Transverse colon (tissue), 4 donors: ENCODE results near the gene MAPKAP1. TPM values are rescaled to one million over a fixed set of nuclear protein-coding genes. Genes with fewer than 3 reads are reported as not detected.

Source experiments
- DNase-seq: peaks from one replicate; pipeline ENCODE4 v3.0.0-alpha.2; 2019
- H3K27ac ChIP-seq, 4 donors: fragments of 200-600 bp; sonication (generic); 2 replicates each; pipeline ENCODE4 v1.5.1; 2016 to 2018; ENCODE audit warnings: inconsistent platforms in 4 of 4
- H3K27me3 ChIP-seq: fragments of 200-600 bp; sonication (generic); 2 replicates; pipeline ENCODE4 v1.5.1; 2017; ENCODE audit warnings: inconsistent platforms
- H3K36me3 ChIP-seq, 4 donors: fragments of 200-600 bp; sonication (generic); 2 replicates each; pipeline ENCODE4 v1.5.1; 2017 to 2019; ENCODE audit warnings: inconsistent platforms in 4 of 4
- H3K4me1 ChIP-seq, 4 donors: fragments of 200-600 bp; sonication (generic); 2 replicates each; pipeline ENCODE4 v1.5.1; 2017 to 2020; ENCODE audit warnings: inconsistent platforms in 4 of 4
- H3K4me3 ChIP-seq, 4 donors: fragments of 200-600 bp; sonication (generic); 1 replicate in 1 of 4; 2 replicates in 3 of 4; pipeline versions ENCODE4 v1.5.1 to v1.6.1; 2017 to 2019; ENCODE audit warnings: inconsistent platforms in 4 of 4
- H3K9me3 ChIP-seq, 2 donors: fragments of 200-600 bp; sonication (generic); 2 replicates each; pipeline ENCODE4 v1.5.1; 2017 to 2019; ENCODE audit warnings: inconsistent platforms in 2 of 2
- EP300 ChIP-seq: sonication (generic); formaldehyde crosslinking; IDR thresholded peaks from one replicate; pipeline ENCODE4 v1.6.1; 2017; ENCODE audit warnings: antibody characterized with exemption, low read depth
- POLR2A ChIP-seq: fragments of 450-650 bp; IDR thresholded peaks from one replicate; pipeline ENCODE4 v1.6.1; 2016; ENCODE audit warnings: antibody characterized with exemption, mild to moderate bottlenecking, moderate library complexity
- POLR2AphosphoS5 ChIP-seq, 3 donors: sonication (generic); formaldehyde crosslinking; IDR thresholded peaks; one replicate each; pipeline ENCODE4 v1.6.1; 2016; ENCODE audit warnings: antibody characterized with exemption in 3 of 3
- WGBS, 2 donors: methylation state at CpG; one replicate each; pipeline ENCODE4 v1.1.5; 2018; ENCODE audit warnings: low coverage in 1 of 2; 5-methylcytosine and 5-hydroxymethylcytosine counted together
- in situ Hi-C, 4 donors: fragments of 200-750 bp; cut with MboI; loops; one replicate each; pipeline versions ENCODE4 v1.15.0 to v1.15.1; 2017; ENCODE audit warnings: low sequenced_read_pairs in 3 of 4, low pct_ligation_motif_present in 1 of 4, low pct_unique_long_range_greater_than_20kb in 1 of 4
- intact Hi-C: fragments of 100-400 bp; cut with DNase I; formaldehyde crosslinking; loops from one replicate; pipeline ENCODE4 v1.15.1; 2023; ENCODE audit warnings: low total_unique reads
- total RNA-seq, 4 donors: library from RNA; depleted of rRNA; stranded (reverse); fragments of >200 nt; gene quantifications; one replicate each; pipeline ENCODE4 v1.1.0, GENCODE V29; 2016
- TF ChIP-seq, protein P1 (sequence below), 5 experiments: fragments of 200-600 bp in 3 of 5; fragments of 450-650 bp in 2 of 5; sonication (generic) in 3 of 5; IDR thresholded peaks; 1 replicate in 2 of 5; 2 replicates in 3 of 5; pipeline ENCODE4 v1.5.1; 2016 to 2017; ENCODE audit warnings: antibody characterized with exemption in 5 of 5, inconsistent platforms in 3 of 5, mild to moderate bottlenecking in 2 of 5, moderate library complexity in 1 of 5

Gene MAPKAP1
- total RNA-seq, 4 donors from 2014 or later, result 59.8 to 83.4 (median 71.2) TPM

DNA sequence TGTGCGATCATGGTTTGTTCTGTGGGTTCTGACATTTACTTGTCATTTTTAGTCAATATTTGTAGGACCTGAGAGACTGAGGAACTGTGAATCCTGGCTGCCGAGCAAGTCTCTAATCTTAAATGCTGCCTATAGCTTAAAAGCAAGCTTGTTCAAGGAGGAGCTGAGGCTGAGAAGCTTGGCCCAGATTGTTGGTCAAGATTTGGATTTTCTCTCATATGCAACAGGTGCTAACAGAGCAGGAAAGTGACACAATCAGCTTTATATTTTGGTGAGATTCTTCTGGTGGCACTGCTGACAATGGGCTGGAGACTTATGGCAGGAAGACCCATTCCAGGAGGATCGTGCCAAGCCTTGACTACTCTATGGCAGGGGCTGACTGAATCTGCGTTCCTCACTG, 192.5 kb downstream of the MAPKAP1 start:
- H3K36me3 ChIP-seq, result no peaks in the 10 kb centered on the region
- TF ChIP-seq POLR2AphosphoS5 (IDR thresholded peaks at IDR 0.05), result no peak
- no peak for TF ChIP-seq POLR2A
- TF ChIP-seq, protein P1, sequence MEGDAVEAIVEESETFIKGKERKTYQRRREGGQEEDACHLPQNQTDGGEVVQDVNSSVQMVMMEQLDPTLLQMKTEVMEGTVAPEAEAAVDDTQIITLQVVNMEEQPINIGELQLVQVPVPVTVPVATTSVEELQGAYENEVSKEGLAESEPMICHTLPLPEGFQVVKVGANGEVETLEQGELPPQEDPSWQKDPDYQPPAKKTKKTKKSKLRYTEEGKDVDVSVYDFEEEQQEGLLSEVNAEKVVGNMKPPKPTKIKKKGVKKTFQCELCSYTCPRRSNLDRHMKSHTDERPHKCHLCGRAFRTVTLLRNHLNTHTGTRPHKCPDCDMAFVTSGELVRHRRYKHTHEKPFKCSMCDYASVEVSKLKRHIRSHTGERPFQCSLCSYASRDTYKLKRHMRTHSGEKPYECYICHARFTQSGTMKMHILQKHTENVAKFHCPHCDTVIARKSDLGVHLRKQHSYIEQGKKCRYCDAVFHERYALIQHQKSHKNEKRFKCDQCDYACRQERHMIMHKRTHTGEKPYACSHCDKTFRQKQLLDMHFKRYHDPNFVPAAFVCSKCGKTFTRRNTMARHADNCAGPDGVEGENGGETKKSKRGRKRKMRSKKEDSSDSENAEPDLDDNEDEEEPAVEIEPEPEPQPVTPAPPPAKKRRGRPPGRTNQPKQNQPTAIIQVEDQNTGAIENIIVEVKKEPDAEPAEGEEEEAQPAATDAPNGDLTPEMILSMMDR (IDR thresholded peaks at IDR 0.05), result no peak
- TF ChIP-seq EP300, result no peak
- DNase-seq, result no peak
- H3K9me3 ChIP-seq, result no peaks in the 10 kb centered on the region
- H3K27me3 ChIP-seq, result no peaks in the 10 kb centered on the region
- H3K4me3 ChIP-seq, result no peak overlapping the region
- in situ Hi-C loops, result no loop called here
- intact Hi-C loops, result no loop called here
- WGBS, 2 donors, result 93 to 100% methylated on average over 3 to 4 of the region's 4 CpGs
- H3K4me1 ChIP-seq, result peaks cover 3 to 40% (median 24%) of the 10 kb centered on the region in 4 donors
- peak overlapping the region in 2 of 4 donors; percentile 57 to 75 for H3K27ac ChIP-seq

GRCh38 chr9:125513668-125514413, 193.2 kb downstream of the MAPKAP1 start:
- in situ Hi-C loops, result no loop called here
- Histone ChIP-seq H3K27ac (peak overlapping the region; percentile 43 to 75 (median 56)), H3K4me3 (peak overlapping the region in 2 of 4 donors; percentile 15 to 30), H3K4me1 (peaks cover 6 to 42% (median 24%) of the 10 kb centered on the region in 4 donors), H3K27me3 (no peaks in the 10 kb centered on the region), H3K36me3 (no peaks in the 10 kb centered on the region), H3K9me3 (no peaks in the 10 kb centered on the region)
- DNase-seq, result peak; percentile 28
- intact Hi-C loops, result no loop called here
- TF ChIP-seq POLR2A (no peak), EP300 (no peak), POLR2AphosphoS5 (IDR thresholded peaks at IDR 0.05) (no peak)
- TF ChIP-seq, protein P1 (IDR thresholded peaks at IDR 0.05), result no peak
- 51% methylated on average over 13 of the region's 13 CpGs; no CpG with 5 or more reads in 1 of the 2 donors for WGBS, 2 donors

DNA sequence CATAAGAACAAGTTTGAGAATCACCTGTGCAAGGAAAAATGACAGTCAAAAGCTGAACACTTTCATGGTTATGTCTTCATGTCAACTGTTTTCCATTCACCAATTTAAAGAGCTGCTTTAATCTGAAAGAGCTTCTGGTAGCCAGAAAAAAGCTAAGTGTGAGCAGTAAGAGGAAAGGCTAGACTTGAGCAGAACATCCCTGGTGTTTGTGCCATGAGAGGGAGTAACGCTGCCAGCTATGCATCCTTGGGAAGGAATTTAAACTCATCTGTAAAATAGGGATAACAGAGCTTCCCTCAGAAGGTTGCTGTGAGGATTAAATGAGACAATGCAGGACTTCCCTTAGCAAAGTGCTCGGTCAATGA, 193.7 kb downstream of the MAPKAP1 start:
- H3K4me3 ChIP-seq, result peak overlapping the region in 2 of 4 donors; percentile 15 to 30
- H3K4me1 ChIP-seq, result peaks cover 6 to 42% (median 24%) of the 10 kb centered on the region in 4 donors
- TF ChIP-seq EP300, result no peak
- no peak for TF ChIP-seq POLR2AphosphoS5 (IDR thresholded peaks at IDR 0.05)
- TF ChIP-seq POLR2A, result no peak
- peak overlapping the region; percentile 43 to 75 (median 56) for H3K27ac ChIP-seq
- no peak for DNase-seq
- intact Hi-C loops (no loop called here), in situ Hi-C loops (no loop called here)
- WGBS, 2 donors, result 35 to 43% methylated on average over 2 of the region's 2 CpGs
- no peaks in the 10 kb centered on the region for H3K36me3 ChIP-seq
- no peaks in the 10 kb centered on the region for H3K9me3 ChIP-seq
- H3K27me3 ChIP-seq, result no peaks in the 10 kb centered on the region

GRCh38 chr9:125511789-125512660, 195.0 kb downstream of the MAPKAP1 start:
- no peak for TF ChIP-seq EP300
- TF ChIP-seq POLR2A, result no peak
- DNase-seq, result no peak
- no peaks in the 10 kb centered on the region for H3K27me3 ChIP-seq
- no peaks in the 10 kb centered on the region for H3K9me3 ChIP-seq
- in situ Hi-C loops, result no loop called here
- 35 to 42% methylated on average over 17 to 18 of the region's 18 CpGs for WGBS, 2 donors
- H3K4me1 ChIP-seq, result peaks cover 6 to 42% (median 22%) of the 10 kb centered on the region in 4 donors
- peak overlapping the region; percentile 43 to 75 (median 60) for H3K27ac ChIP-seq
- no peaks in the 10 kb centered on the region for H3K36me3 ChIP-seq
- intact Hi-C loops, result no loop called here
- peak overlapping the region in 2 of 4 donors; percentile 2 to 15 for H3K4me3 ChIP-seq

DNA sequence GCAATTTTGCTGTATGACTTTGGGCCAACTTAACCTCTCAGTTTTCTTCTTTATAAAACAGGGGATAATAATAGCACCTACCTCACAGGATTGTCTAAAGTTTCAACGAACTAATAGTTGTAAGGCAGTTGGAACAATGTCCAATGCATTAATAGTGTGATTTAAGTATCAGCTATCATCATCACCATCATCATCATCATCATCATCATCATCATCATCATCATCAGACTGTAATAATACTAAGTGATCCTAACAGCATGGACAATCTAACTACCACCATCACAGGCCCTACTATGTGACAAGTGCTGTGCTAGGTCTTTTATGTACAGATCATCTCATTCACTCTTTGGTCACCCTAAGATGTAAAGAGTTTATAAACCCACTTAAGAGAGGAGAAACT, 196.0 kb downstream of the MAPKAP1 start:
- Histone ChIP-seq H3K27me3 (no peaks in the 10 kb centered on the region), H3K4me3 (no peak overlapping the region), H3K4me1 (peaks cover 13 to 42% (median 22%) of the 10 kb centered on the region in 4 donors), H3K36me3 (no peaks in the 10 kb centered on the region), H3K9me3 (no peaks in the 10 kb centered on the region), H3K27ac (no peak overlapping the region)
- no peak for TF ChIP-seq EP300
- no peak for TF ChIP-seq POLR2AphosphoS5 (IDR thresholded peaks at IDR 0.05)
- no peak for TF ChIP-seq POLR2A
- TF ChIP-seq, protein P1 (IDR thresholded peaks at IDR 0.05), result no peak
- in situ Hi-C loops (no loop called here), intact Hi-C loops (no loop called here)
- DNase-seq, result no peak
- WGBS, 2 donors, result 71 to 72% methylated on average over 1 of the region's 1 CpG
